Embryonic facial prominence (tissue), 1 donor: ENCODE measurements around the gene SRC.

Experiments used
- DNase-seq: peaks from one replicate; pipeline ENCODE4 v3.0.0-alpha.2; 2016; ENCODE audit errors: extremely low spot score

Gene SRC

DNA sequence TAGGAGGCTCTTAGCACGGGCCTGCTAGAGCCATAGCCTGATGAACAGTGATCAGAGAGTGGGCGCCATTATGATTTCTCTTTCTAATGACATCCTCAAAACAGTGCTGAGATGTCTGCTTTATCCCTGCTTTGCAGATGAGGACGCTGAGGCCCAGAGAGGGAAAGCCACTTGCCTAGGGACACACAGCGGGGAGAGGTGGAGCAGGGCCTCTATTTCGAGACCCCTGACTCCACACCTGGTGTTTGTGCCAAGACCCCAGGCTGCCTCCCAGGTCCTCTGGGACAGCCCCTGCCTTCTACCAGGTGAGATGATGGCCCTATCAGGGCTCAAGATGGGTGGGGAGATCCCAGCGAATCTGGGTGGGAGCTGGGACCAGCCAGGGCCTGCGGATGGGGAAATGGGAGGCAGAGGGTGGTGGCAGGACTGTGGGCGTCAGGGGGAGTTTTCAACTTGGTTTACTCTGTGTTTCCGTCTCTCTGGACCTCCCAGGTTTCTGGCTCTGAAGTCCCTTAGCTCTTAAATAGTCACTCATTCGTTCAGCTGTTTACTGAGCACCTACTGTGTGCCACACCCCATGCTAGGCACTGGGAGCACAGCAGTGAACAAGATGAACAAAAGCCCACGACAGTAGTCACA is 36.7 kb downstream of the SRC start:
- no peak for DNase-seq

DNA sequence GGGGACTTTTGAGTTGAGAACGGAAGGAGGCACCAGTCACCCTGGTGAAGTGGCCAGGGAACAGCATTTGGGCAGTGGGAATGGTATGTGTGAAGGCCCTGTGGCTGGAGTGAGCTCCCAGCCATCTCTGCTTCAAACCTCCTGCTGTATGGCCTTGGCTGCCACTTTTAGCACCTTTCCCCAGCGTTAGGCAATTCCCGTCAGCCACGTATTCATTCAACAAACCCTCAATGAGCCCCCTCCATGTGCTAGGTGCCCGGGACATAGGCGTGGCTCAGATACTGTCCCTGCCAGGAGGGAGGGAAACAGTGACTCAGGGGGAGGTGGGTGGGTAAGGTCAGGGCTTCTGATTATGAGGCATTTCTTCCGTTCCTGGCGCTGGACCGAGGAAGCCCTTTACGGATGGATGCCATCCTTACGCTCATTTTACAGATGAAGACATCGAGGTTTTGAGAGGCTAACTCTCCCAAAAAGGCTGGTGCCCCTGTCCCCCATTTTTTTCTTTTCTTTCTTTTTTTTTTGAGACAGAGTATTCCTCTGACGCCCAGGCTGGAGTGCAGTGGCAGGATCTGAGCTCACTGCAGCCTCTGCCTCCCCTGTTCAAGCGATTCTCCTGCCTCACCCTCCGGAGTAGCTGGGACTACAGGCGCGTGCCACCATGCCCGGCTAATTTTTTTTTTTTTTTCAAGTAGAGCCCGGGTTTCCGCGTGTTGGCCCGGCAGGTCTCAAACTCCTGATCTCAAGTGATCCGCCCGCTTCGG is 37.5 kb downstream of the SRC start:
- no peak for DNase-seq

DNA sequence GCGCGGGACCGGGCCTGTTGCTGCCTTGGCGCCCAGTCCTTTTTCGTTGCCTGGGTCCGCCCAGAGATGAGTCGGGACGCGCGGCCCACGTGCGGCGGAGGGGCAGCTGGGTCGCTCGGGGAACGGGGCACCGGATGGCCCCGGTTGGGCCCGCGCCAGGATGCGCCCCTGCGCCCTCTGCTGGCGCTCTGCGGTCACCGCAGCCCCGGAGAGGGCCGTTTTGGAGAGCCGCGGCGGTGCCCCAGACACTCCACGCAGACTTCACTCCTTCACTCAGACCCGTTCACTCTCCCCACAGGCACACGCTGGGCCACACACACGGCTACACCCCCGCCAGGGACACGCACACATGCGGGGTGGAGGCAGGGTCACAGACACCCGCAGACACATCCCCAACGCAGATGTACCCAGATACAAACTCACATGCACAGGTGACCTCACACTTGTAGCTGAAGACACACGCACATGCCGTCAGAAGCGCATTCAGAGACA is 38.8 kb downstream of the SRC start:
- DNase-seq: no peak

- DNase-seq: no peak
Observed at GRCh38 chr20:37385176-37385575, 39.2 kb downstream of the SRC start.

GRCh38 chr20:37385659-37386504 is 39.9 kb downstream of the SRC start:
- no peak for DNase-seq

- DNase-seq: no peak
Observed at GRCh38 chr20:37386505-37387251, 40.7 kb downstream of the SRC start.

DNA sequence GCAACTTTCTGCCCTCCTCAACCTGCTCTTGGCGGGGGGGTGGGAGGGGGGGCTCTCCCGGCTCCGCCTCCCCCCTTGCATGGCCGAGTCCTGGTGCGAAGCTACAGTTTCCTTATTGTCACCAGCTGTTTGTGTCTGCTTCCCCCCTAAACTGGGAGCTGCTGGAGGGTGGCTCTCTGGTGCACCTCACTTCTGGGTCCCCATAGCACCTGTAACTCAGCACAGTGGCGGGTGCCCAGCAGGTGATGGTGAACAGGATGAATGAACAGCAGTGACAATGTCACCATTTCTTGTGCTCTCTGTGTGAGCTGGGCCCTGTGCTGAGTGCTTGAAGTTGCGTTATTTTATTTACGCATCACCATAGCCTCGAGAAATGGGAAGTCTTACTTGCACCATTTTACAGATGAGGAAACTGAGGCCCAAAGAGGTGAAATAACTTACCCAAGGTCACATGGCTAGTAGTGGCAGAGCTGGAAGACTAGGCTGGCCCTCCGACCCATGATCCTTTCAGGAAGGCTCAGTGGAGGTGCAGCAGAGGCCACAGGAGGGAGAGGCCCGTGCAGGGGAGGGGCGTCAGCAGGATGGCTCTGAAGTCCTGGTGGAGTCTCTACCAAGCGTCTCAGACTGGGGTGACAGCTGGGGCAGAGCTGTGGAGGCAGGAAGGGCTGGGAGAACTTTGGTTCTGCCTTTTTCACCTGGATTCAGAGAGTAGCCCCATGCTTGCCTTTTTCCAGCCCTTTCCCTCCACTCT is 41.8 kb downstream of the SRC start:
- no peak for DNase-seq

GRCh38 chr20:37388831-37389230 is 42.9 kb downstream of the SRC start:
- DNase-seq: no peak

DNA sequence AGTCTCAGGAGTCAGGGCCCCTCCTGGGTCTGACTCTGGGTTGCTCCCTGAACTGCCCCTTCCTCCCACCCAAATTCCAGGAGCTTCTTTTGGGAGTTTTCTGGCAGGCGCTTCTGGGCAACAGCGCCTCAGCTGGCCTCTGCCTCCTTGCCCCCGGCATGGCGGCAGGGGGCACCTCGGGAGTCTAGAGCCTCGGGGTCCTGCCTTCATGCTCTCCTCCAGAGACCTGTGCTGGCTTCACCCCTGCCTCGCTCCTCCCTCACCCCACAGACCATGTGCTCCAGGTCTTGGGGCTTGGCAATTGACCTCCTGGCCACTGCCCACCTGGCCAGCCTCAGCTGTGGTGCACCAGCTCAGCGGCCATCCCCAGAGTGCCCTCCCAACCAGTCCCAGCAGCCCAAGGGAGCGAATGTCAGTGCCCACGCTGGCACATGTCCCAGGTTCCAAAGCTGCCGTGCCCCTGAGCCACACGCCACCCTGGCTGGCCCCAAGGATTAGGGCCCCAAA is 43.4 kb downstream of the SRC start:
- no peak for DNase-seq

GRCh38 chr20:37389844-37390275 is 43.9 kb downstream of the SRC start:
- no peak for DNase-seq

- DNase-seq: no peak
Observed at GRCh38 chr20:37390503-37390890, 44.6 kb downstream of the SRC start.

- DNase-seq: no peak
Observed at GRCh38 chr20:37390891-37391525, 45.1 kb downstream of the SRC start.

DNA sequence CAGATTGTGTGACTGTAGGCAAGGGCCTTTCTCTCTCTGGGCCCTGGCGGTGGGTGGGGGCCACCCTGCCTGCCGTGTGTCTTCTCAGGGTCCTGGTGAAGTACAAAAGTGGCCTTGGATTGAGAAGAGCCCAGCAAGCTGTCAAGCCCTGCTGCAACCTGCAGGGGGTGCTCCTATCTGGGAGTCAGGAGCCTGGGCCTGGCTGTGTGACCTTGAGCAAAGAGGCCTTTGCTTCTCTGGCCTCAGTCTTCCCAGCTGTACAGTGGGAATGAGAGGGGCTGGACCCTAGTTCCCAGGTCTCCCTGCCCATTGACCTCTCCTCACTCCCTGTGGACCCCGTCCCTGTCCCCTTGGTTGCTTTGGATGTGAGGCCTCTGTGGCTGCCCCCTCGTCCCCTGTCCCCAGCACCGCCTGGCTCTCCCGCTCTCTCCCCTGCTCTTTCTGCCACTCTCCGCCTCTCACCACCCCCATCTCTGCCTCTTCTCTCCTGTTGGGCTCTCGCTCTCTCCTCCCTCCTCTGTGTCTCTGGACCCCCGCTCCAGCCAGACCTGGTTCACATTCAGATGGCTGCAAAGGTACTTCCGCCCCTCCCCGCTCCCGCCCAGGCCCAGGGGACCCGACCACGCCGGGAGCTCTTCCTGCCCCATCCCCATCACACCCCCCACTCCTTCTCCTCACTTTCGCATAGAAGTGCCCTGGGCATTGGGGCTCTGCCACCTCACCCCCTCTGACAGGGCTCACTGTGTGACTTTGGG is 46.7 kb downstream of the SRC start:
- no peak for DNase-seq

- no peak for DNase-seq
Observed at GRCh38 chr20:37393196-37393862, 47.4 kb downstream of the SRC start.

DNA sequence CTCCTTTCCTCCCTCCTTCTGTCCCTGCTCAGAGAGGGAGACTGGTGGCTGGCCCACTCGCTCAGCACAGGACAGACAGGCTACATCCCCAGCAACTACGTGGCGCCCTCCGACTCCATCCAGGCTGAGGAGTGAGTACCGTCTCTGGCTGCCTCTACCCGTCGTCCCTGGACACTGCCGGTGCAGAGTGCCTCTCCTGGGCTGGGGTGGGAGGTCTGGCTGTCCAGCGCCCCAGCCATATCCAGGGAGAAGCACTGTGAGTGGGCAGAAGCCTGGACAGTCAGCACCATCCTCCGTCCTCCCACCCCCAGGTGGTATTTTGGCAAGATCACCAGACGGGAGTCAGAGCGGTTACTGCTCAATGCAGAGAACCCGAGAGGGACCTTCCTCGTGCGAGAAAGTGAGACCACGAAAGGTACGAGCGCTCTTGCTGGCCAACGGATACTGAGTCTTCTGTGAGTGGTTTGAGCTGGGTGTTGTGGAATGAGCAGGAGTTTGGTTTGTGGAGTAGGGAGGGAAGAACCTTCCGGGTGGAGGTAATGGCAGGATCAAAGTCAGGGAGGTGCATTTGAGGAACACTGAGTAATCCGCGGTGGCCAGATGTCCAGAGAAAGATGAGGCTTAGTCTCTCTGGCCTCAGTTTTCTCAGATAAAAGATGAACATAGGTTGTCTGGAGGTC is 48.1 kb downstream of the SRC start:
- no peak for DNase-seq

DNA sequence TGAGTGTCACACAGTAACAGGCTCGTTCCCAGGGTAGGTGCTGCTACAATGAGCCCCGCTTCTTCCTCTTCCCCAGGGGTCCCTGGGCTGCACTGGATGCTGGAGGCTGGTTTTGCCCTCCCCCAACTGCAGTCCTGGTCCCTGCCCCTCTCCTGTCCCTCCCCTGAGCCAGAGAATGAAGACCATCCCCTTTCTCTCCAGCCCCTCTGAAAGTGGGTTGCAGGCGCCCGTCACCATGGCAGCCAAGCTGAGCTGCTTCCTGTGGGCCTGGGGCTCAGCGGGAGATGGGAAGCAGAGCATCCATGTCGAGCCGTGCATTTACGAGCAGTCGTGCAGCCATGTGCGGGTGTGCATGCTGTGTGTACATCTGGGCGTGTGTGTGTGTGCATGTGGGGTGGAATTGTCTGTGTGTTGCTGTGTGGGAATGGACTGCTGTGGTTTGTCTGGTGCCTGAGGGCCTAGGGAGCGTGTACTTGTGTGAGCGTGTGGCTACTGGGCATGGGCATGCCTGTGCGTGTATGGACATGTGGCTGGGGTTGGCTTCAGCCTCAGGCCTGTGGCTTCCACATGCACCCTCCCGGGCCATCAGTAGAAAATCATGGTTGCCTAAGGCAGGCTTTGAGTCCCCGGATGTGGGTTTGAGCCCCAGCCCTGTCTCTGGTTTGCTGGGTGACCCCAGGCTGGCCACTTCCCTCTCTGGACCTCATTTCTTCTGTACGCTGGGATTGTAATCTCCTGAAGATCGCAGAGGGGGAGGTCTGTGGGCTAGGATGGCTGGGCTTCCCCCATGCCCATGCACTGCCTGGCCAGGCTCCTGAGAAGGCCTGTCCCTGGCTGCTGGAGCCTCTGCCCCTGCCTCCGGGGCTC is 48.8 kb downstream of the SRC start:
- peak; percentile 34 for DNase-seq

DNA sequence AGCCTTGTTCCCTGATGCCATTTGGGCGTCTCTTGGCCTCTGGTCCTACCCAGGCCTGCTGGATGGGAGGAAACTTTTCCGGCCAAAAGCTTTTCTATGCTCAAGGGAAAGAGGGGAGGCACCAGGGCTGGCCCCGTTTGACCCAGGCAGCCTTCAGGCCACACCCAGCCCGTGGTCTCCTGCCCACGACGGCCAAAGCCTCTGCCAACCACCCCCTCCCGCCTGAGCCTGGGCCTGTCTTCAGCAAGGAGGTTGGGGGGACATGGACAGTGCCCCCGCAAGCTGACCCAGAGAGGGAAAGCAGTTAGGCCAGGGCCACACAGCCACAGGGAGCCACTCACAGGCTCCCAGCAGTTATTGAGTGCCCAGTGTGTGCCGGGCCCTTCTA is 49.5 kb downstream of the SRC start:
- no peak for DNase-seq
